Hepatocyte (in vitro differentiated cells): ENCODE measurements around the gene FGD2. TPM values are rescaled to one million over a fixed set of nuclear protein-coding genes. Genes with fewer than 3 reads are reported as not detected.

Experiments used
- DNase-seq: peaks from one replicate; pipeline ENCODE4 v3.0.0-alpha.2; 2016; ENCODE audit warnings: low spot score
- H2AFZ ChIP-seq: fragments of 200-600 bp; sonication (generic); 2 replicates; pipeline ENCODE4 v1.6.0; 2016; ENCODE audit warnings: antibody characterized with exemption, mild to moderate bottlenecking
- H3K27ac ChIP-seq: fragments of 200-600 bp; sonication (generic); 2 replicates; pipeline ENCODE4 v1.5.1; 2016; ENCODE audit warnings: mild to moderate bottlenecking
- H3K27me3 ChIP-seq: fragments of 200-600 bp; sonication (generic); 2 replicates; pipeline ENCODE4 v1.6.1; 2016
- H3K36me3 ChIP-seq: fragments of 200-600 bp; sonication (generic); replicated peaks from 2 replicates; pipeline ENCODE4 v1.5.1; 2016; ENCODE audit warnings: low read depth; ENCODE audit not compliant: insufficient read depth
- H3K4me1 ChIP-seq: fragments of 200-600 bp; sonication (generic); 2 replicates; pipeline ENCODE4 v1.5.1; 2016; ENCODE audit warnings: mild to moderate bottlenecking, moderate library complexity; ENCODE audit not compliant: insufficient read depth
- H3K4me2 ChIP-seq: fragments of 200-600 bp; sonication (generic); 2 replicates; pipeline ENCODE4 v1.6.0; 2016
- H3K4me3 ChIP-seq: fragments of 200-600 bp; sonication (generic); 2 replicates; pipeline ENCODE4 v1.5.1; 2016; ENCODE audit warnings: mild to moderate bottlenecking
- H3K79me2 ChIP-seq: fragments of 200-600 bp; sonication (generic); 2 replicates; pipeline ENCODE4 v1.6.0; 2017; ENCODE audit warnings: mild to moderate bottlenecking
- H3K9me2 ChIP-seq: fragments of 200-600 bp; sonication (generic); replicated peaks from 2 replicates; pipeline ENCODE4 v1.6.0; 2017; ENCODE audit warnings: mild to moderate bottlenecking; ENCODE audit not compliant: insufficient read depth
- H3K9me3 ChIP-seq: fragments of 200-600 bp; sonication (generic); 2 replicates; pipeline ENCODE4 v1.5.1; 2016; ENCODE audit warnings: low read depth, mild to moderate bottlenecking
- H4K20me1 ChIP-seq: fragments of 200-600 bp; sonication (generic); 2 replicates; pipeline ENCODE4 v1.6.0; 2016; ENCODE audit warnings: mild to moderate bottlenecking; ENCODE audit not compliant: insufficient read depth, poor library complexity, severe bottlenecking
- EZH2 ChIP-seq: fragments of 200-600 bp; sonication (generic); IDR thresholded peaks from 2 replicates; pipeline ENCODE4 v1.6.1; 2016; ENCODE audit warnings: antibody characterized with exemption, mild to moderate bottlenecking, borderline replicate concordance
- EZH2phosphoT487 ChIP-seq: fragments of 200-600 bp; sonication (generic); IDR thresholded peaks from one replicate; pipeline ENCODE4 v1.6.1; 2018; ENCODE audit warnings: antibody characterized with exemption, mild to moderate bottlenecking, low read depth, moderate library complexity; ENCODE audit not compliant: unreplicated experiment, severe bottlenecking
- WGBS: methylation state at CpG from one replicate; pipeline ENCODE4 v1.1.6; 2016; ENCODE audit warnings: low lambda C conversion rate; ENCODE audit errors: missing lambda C conversion rate; 5-methylcytosine and 5-hydroxymethylcytosine counted together
- polyA plus RNA-seq: library from polyadenylated mRNA; unstranded; fragments of >200 nt; fragmentation: Nextera tagmentation; extraction: Ambion mirVana; gene quantifications from 2 replicates; pipeline ENCODE4 v1.2.1, GENCODE V29; 2016
- total RNA-seq: library from RNA; depleted of rRNA; stranded (reverse); fragments of >200 nt; gene quantifications from 2 replicates; pipeline ENCODE4 v1.2.3, GENCODE V29; 2014
- TF ChIP-seq, protein P1 (sequence below): fragments of 200-600 bp; sonication (generic); IDR thresholded peaks from 2 replicates; pipeline ENCODE4 v1.5.1; 2016; ENCODE audit warnings: antibody characterized with exemption, mild to moderate bottlenecking; ENCODE audit not compliant: poor library complexity

The FGD2 gene
- total and polyA plus RNA-seq, 2 experiments from 2014 or later, result 4.6 to 5.2 TPM

DNA sequence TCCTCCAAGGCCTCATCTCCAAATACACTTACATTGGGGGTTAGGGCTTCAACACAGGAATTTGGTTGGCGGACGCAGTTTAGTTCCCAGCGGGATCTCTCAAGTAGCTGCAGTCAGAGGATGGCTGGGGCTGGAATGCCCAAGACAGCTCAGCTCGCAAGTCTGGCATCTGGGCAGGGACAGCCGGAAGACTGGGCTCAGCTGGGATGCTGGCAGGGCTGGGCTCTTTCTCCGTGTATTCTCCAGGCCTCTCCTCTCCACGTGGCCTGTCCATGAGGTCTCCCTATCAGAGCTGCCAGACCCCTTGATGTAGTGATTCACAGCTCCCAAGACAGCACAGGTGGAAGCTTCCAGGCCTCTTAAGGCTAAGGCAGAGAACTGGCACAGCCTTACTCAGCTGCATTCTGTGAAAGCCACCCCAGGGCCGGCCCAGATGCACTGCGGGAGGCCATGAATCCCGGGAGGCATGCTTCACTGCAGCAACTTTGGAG lies 5.0 kb downstream of the FGD2 start:
- H3K4me3 ChIP-seq, result no peak overlapping the region
- H3K27me3 ChIP-seq, result no peaks in the 10 kb centered on the region
- H3K9me3 ChIP-seq, result no peaks in the 10 kb centered on the region
- no peak for TF ChIP-seq EZH2phosphoT487
- no peak overlapping the region for H3K27ac ChIP-seq
- H2AFZ ChIP-seq, result no peak overlapping the region
- H3K79me2 ChIP-seq, result no peaks in the 10 kb centered on the region
- H4K20me1 ChIP-seq, result no peaks in the 10 kb centered on the region
- no peak for DNase-seq
- H3K36me3 ChIP-seq, result no peaks in the 10 kb centered on the region
- H3K4me2 ChIP-seq, result no peak overlapping the region
- H3K9me2 ChIP-seq, result no peaks in the 10 kb centered on the region
- WGBS, result 88% methylated on average over 10 of the region's 10 CpGs
- no peaks in the 10 kb centered on the region for H3K4me1 ChIP-seq

DNA sequence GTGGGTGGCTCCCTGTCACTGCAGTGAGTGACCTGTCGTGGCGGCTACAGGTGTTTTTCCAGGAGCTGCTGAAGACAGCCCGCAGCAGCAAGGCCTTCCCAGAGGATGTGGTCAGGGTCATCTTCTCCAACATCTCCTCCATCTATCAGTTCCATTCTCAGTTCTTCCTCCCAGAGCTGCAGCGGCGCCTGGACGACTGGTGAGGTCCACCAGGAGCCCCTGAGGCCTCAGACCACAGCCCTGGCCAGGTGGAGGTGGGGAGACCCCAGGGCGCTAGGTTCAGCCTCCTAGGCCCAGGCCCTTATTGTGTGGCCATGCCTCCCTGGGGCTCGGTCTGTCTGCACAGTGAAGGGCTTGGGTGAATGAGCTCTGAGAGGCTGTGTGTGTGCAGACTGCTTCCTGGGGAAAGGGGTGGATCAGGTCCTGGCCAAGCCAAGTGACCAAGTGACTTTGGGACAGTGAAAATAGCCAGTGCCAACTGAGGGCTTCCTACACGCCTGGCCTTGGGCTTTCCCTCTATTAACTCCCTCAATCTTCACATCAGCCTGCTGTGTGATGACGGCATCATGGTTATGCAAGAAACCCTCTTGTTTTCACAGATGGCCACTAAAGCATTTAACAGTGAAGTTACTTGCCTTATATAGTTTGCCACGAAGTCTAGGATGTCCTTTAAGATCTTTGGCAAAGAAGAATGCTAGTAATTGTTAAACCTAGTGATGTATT lies 6.4 kb downstream of the FGD2 start:
- no peaks in the 10 kb centered on the region for H3K36me3 ChIP-seq
- H3K79me2 ChIP-seq, result no peaks in the 10 kb centered on the region
- H2AFZ ChIP-seq, result no peak overlapping the region
- no peak overlapping the region for H3K27ac ChIP-seq
- H3K4me3 ChIP-seq, result no peak overlapping the region
- H3K27me3 ChIP-seq, result no peaks in the 10 kb centered on the region
- WGBS, result 89% methylated on average over 11 of the region's 11 CpGs
- no peak overlapping the region for H3K4me2 ChIP-seq
- TF ChIP-seq EZH2 (no peak), EZH2phosphoT487 (no peak)
- TF ChIP-seq, protein P1, sequence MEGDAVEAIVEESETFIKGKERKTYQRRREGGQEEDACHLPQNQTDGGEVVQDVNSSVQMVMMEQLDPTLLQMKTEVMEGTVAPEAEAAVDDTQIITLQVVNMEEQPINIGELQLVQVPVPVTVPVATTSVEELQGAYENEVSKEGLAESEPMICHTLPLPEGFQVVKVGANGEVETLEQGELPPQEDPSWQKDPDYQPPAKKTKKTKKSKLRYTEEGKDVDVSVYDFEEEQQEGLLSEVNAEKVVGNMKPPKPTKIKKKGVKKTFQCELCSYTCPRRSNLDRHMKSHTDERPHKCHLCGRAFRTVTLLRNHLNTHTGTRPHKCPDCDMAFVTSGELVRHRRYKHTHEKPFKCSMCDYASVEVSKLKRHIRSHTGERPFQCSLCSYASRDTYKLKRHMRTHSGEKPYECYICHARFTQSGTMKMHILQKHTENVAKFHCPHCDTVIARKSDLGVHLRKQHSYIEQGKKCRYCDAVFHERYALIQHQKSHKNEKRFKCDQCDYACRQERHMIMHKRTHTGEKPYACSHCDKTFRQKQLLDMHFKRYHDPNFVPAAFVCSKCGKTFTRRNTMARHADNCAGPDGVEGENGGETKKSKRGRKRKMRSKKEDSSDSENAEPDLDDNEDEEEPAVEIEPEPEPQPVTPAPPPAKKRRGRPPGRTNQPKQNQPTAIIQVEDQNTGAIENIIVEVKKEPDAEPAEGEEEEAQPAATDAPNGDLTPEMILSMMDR, result no peak
- H3K4me1 ChIP-seq, result no peaks in the 10 kb centered on the region
- H3K9me2 ChIP-seq, result no peaks in the 10 kb centered on the region
- no peaks in the 10 kb centered on the region for H4K20me1 ChIP-seq
- no peak for DNase-seq
- no peaks in the 10 kb centered on the region for H3K9me3 ChIP-seq

DNA sequence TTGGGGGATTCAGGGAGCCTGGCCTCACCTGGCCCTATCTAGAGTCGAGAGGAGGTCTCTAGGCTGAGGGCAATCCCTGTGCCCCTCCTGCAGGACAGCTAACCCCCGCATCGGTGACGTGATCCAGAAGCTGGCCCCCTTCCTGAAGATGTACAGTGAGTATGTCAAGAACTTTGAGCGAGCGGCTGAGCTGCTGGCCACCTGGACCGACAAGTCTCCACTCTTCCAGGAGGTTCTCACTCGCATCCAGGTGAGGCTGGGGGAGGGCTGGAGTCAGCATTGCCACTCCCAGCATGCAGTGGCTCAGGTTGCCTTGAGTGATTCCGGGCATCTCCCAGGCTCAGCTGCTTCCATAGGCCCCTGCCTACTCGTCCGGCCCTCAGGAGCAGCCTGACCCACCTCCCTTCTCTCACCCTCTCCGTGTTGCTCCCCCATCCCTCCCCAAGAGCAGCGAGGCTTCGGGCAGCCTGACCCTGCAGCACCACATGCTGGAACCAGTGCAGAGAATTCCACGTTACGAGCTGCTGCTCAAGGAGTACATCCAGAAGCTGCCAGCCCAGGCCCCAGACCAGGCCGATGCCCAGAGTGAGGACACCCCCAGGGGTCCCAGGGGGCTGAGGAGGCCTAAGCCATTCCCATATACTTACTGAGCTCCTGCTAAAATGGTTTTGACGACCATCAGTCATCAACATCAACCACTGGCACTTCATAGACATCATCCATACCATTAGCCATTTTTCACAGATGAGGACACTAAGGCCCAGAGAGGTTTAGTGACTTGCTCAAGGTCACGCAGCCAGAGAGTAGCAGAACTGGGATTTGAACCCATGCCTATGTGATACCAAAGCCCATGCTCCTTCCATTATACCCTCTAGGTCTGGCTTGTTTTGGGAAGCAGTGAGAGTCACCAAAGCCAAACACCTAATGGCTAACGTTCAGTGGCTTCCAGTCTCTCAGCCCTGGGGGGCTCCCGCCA lies 8.3 kb downstream of the FGD2 start:
- WGBS, result 89% methylated on average over 21 of the region's 21 CpGs
- Histone ChIP-seq H3K9me2 (no peaks in the 10 kb centered on the region), H3K4me3 (no peak overlapping the region), H4K20me1 (no peaks in the 10 kb centered on the region), H3K4me1 (peaks cover 5% of the 10 kb centered on the region), H3K27me3 (no peaks in the 10 kb centered on the region), H3K36me3 (no peaks in the 10 kb centered on the region), H3K27ac (no peak overlapping the region), H3K4me2 (no peak overlapping the region), H2AFZ (no peak overlapping the region), H3K9me3 (no peaks in the 10 kb centered on the region), H3K79me2 (no peaks in the 10 kb centered on the region)
- TF ChIP-seq EZH2phosphoT487 (no peak), EZH2 (no peak)
- TF ChIP-seq, protein P1, result no peak
- no peak for DNase-seq

DNA sequence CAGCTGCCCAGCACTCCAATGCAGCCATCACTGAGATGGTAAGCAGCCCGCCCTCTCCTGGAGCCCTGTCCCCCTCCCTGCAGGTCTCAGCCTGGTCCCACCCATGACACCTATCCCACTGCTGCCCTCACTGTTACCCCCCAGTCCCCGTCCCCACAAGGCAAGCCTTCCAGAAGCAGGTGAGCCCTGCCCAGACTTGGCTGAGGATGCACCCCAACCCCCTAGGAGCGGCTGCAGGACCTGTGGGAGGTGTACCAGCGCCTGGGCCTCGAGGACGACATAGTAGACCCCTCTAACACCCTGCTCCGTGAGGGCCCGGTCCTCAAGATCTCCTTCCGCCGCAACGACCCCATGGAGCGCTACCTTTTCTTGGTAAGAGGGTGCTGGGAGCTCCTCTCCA lies 9.2 kb downstream of the FGD2 start:
- no peak overlapping the region for H3K4me2 ChIP-seq

More for the DNA sequence above, 9.2 kb downstream of the FGD2 start:
- TF ChIP-seq EZH2phosphoT487 (no peak), EZH2 (no peak)
- TF ChIP-seq, protein P1, result no peak
- Histone ChIP-seq H3K79me2 (no peaks in the 10 kb centered on the region), H4K20me1 (no peaks in the 10 kb centered on the region), H3K9me2 (no peaks in the 10 kb centered on the region), H3K4me1 (peaks cover 5% of the 10 kb centered on the region), H3K4me3 (no peak overlapping the region), H3K27me3 (no peaks in the 10 kb centered on the region), H3K27ac (no peak overlapping the region), H3K36me3 (no peaks in the 10 kb centered on the region), H2AFZ (no peak overlapping the region), H3K9me3 (no peaks in the 10 kb centered on the region)
- whole genome bisulfite sequencing, result 94% methylated on average over 12 of the region's 12 CpGs
- no peak for DNase-seq
